ENCODE results near the gene CD300H.

CD300H gene

GRCh38 chr17:74525781-74526288, 41.5 kb downstream of the CD300H start:
- H3K4me3 ChIP-seq (ENCODE audit: low read depth, low read length), result no peak overlapping the region
- CTCF ChIA-PET, result interaction anchor here (0.7 kb wide), 1 partner anchor 84 kb away, joined by 4 read pairs; no protein-coding TSS in a partner anchor
- no peaks in the 10 kb centered on the region for H3K9me3 ChIP-seq (ENCODE audit: control insufficient read depth, insufficient read depth, low read depth, low read length)
- POLR2A ChIA-PET, result no interaction called here
- no peaks in the 10 kb centered on the region for H3K36me3 ChIP-seq (ENCODE audit: control insufficient read depth in 2 of 2, insufficient read depth in 1 of 2, low read length in 2 of 2)
- no peak overlapping the region for H3K27ac ChIP-seq (ENCODE audit: extremely low read depth, low read depth, low read length)
- TF ChIP-seq ZNF449 (tag by site-specific recombination; IDR thresholded peaks at IDR 0.05), result no peak
- no peak for TF ChIP-seq ZNF76 (tag by site-specific recombination; IDR thresholded peaks at IDR 0.05; ENCODE audit: borderline replicate concordance, low read depth)
- no peak for TF ChIP-seq ZNF518A (tag by site-specific recombination; conservative IDR thresholded peaks at IDR 0.05; ENCODE audit: low read depth)
- TF ChIP-seq ZNF623 (tag by site-specific recombination; IDR thresholded peaks at IDR 0.05), result no peak
- no peak for TF ChIP-seq ZNF660 (tag by site-specific recombination; IDR thresholded peaks at IDR 0.05)
- no peak for TF ChIP-seq ZNF423 (tag by site-specific recombination; IDR thresholded peaks at IDR 0.05)
- TF ChIP-seq SP2 (tag by site-specific recombination; IDR thresholded peaks at IDR 0.05), result no peak
- no peak for TF ChIP-seq ZNF544 (tag by site-specific recombination; IDR thresholded peaks at IDR 0.05)
- no peak for TF ChIP-seq ZNF366 (tag by site-specific recombination; conservative IDR thresholded peaks at IDR 0.05)
- no peaks in the 10 kb centered on the region for H3K4me1 ChIP-seq (ENCODE audit: control insufficient read depth, insufficient read depth, low read length)

GRCh38 chr17:74525465-74525725, 41.9 kb downstream of the CD300H start:
- Histone ChIP-seq H3K9me3 (ENCODE audit: control insufficient read depth, insufficient read depth, low read depth, low read length) (no peaks in the 10 kb centered on the region), H3K27ac (ENCODE audit: extremely low read depth, low read depth, low read length) (no peak overlapping the region), H3K36me3 (ENCODE audit: control insufficient read depth in 2 of 2, insufficient read depth in 1 of 2, low read length in 2 of 2) (no peaks in the 10 kb centered on the region), H3K4me3 (ENCODE audit: low read depth, low read length) (no peak overlapping the region), H3K4me1 (ENCODE audit: control insufficient read depth, insufficient read depth, low read length) (no peaks in the 10 kb centered on the region)
- ChIA-PET POLR2A (no interaction called here), CTCF (interaction anchor here (0.7 kb wide), 1 partner anchor 85 kb away, joined by 4 read pairs; no protein-coding TSS in a partner anchor)
- TF ChIP-seq ZNF292 (tag by site-specific recombination; IDR thresholded peaks at IDR 0.05; ENCODE audit: borderline replicate concordance, low read depth) (no peak), ZNF518A (tag by site-specific recombination; conservative IDR thresholded peaks at IDR 0.05; ENCODE audit: low read depth) (no peak), ZNF501 (tag by site-specific recombination; IDR thresholded peaks at IDR 0.05) (no peak), ZNF704 (tag by site-specific recombination; IDR thresholded peaks at IDR 0.05) (no peak), ZFP37 (tag by site-specific recombination; IDR thresholded peaks at IDR 0.05) (no peak), RBAK (tag by site-specific recombination; IDR thresholded peaks at IDR 0.05) (no peak), ZNF391 (tag by site-specific recombination; IDR thresholded peaks at IDR 0.05; ENCODE audit: borderline replicate concordance, low read depth) (no peak), ZNF426 (tag by site-specific recombination; IDR thresholded peaks at IDR 0.05) (no peak), PATZ1 (tag by site-specific recombination; IDR thresholded peaks at IDR 0.05) (no peak), ZNF548 (tag by site-specific recombination; IDR thresholded peaks at IDR 0.05) (no peak), ZNF266 (tag by site-specific recombination; IDR thresholded peaks at IDR 0.05; ENCODE audit: low read depth) (no peak), ZNF658 (tag by site-specific recombination; IDR thresholded peaks at IDR 0.05) (no peak), TCF7L2 (IDR thresholded peaks at IDR 0.05; ENCODE audit: borderline replicate concordance, low read depth, low read length) (no peak)
